Hepatocyte (in vitro differentiated cells): ENCODE results near the gene OR2T5. TPM values are rescaled to one million over a fixed set of nuclear protein-coding genes. Genes with fewer than 3 reads are reported as not detected.
"Not testable (repeated sequence)": the region's sequence is repeated elsewhere in the genome, so short reads cannot be mapped to it uniquely, and the experiment has no call there.

Experiments used
- DNase-seq: peaks from one replicate; pipeline ENCODE4 v3.0.0-alpha.2; 2016; ENCODE audit warnings: low spot score
- H2AFZ ChIP-seq: fragments of 200-600 bp; sonication (generic); 2 replicates; pipeline ENCODE4 v1.6.0; 2016; ENCODE audit warnings: antibody characterized with exemption, mild to moderate bottlenecking
- H3K27ac ChIP-seq: fragments of 200-600 bp; sonication (generic); 2 replicates; pipeline ENCODE4 v1.5.1; 2016; ENCODE audit warnings: mild to moderate bottlenecking
- H3K27me3 ChIP-seq: fragments of 200-600 bp; sonication (generic); 2 replicates; pipeline ENCODE4 v1.6.1; 2016
- H3K36me3 ChIP-seq: fragments of 200-600 bp; sonication (generic); replicated peaks from 2 replicates; pipeline ENCODE4 v1.5.1; 2016; ENCODE audit warnings: low read depth; ENCODE audit not compliant: insufficient read depth
- H3K4me1 ChIP-seq: fragments of 200-600 bp; sonication (generic); 2 replicates; pipeline ENCODE4 v1.5.1; 2016; ENCODE audit warnings: mild to moderate bottlenecking, moderate library complexity; ENCODE audit not compliant: insufficient read depth
- H3K4me2 ChIP-seq: fragments of 200-600 bp; sonication (generic); 2 replicates; pipeline ENCODE4 v1.6.0; 2016
- H3K4me3 ChIP-seq: fragments of 200-600 bp; sonication (generic); 2 replicates; pipeline ENCODE4 v1.5.1; 2016; ENCODE audit warnings: mild to moderate bottlenecking
- H3K79me2 ChIP-seq: fragments of 200-600 bp; sonication (generic); 2 replicates; pipeline ENCODE4 v1.6.0; 2017; ENCODE audit warnings: mild to moderate bottlenecking
- H3K9me2 ChIP-seq: fragments of 200-600 bp; sonication (generic); replicated peaks from 2 replicates; pipeline ENCODE4 v1.6.0; 2017; ENCODE audit warnings: mild to moderate bottlenecking; ENCODE audit not compliant: insufficient read depth
- H3K9me3 ChIP-seq: fragments of 200-600 bp; sonication (generic); 2 replicates; pipeline ENCODE4 v1.5.1; 2016; ENCODE audit warnings: low read depth, mild to moderate bottlenecking
- H4K20me1 ChIP-seq: fragments of 200-600 bp; sonication (generic); 2 replicates; pipeline ENCODE4 v1.6.0; 2016; ENCODE audit warnings: mild to moderate bottlenecking; ENCODE audit not compliant: insufficient read depth, poor library complexity, severe bottlenecking
- EZH2 ChIP-seq: fragments of 200-600 bp; sonication (generic); IDR thresholded peaks from 2 replicates; pipeline ENCODE4 v1.6.1; 2016; ENCODE audit warnings: antibody characterized with exemption, mild to moderate bottlenecking, borderline replicate concordance
- EZH2phosphoT487 ChIP-seq: fragments of 200-600 bp; sonication (generic); IDR thresholded peaks from one replicate; pipeline ENCODE4 v1.6.1; 2018; ENCODE audit warnings: antibody characterized with exemption, mild to moderate bottlenecking, low read depth, moderate library complexity; ENCODE audit not compliant: unreplicated experiment, severe bottlenecking
- WGBS: methylation state at CpG from one replicate; pipeline ENCODE4 v1.1.6; 2016; ENCODE audit warnings: low lambda C conversion rate; ENCODE audit errors: missing lambda C conversion rate; 5-methylcytosine and 5-hydroxymethylcytosine counted together
- polyA plus RNA-seq: library from polyadenylated mRNA; unstranded; fragments of >200 nt; fragmentation: Nextera tagmentation; extraction: Ambion mirVana; gene quantifications from 2 replicates; pipeline ENCODE4 v1.2.1, GENCODE V29; 2016
- total RNA-seq: library from RNA; depleted of rRNA; stranded (reverse); fragments of >200 nt; gene quantifications from 2 replicates; pipeline ENCODE4 v1.2.3, GENCODE V29; 2014
- TF ChIP-seq, protein P1 (sequence below): fragments of 200-600 bp; sonication (generic); IDR thresholded peaks from 2 replicates; pipeline ENCODE4 v1.5.1; 2016; ENCODE audit warnings: antibody characterized with exemption, mild to moderate bottlenecking; ENCODE audit not compliant: poor library complexity

The OR2T5 gene
- total and polyA plus RNA-seq, 2 experiments from 2014 or later: not detected

- H3K4me2 ChIP-seq, H3K79me2 ChIP-seq, H3K27ac ChIP-seq, H3K9me3 ChIP-seq, DNase-seq, H3K36me3 ChIP-seq, H3K4me1 ChIP-seq, H3K9me2 ChIP-seq, H3K4me3 ChIP-seq, H2AFZ ChIP-seq, H3K27me3 ChIP-seq, H4K20me1 ChIP-seq: not testable (repeated sequence)
- 30% methylated on average over 2 of the region's 5 CpGs for WGBS
Observed at GRCh38 chr1:248450466-248451145, 37.8 kb upstream of the OR2T5 start.

GRCh38 chr1:248453619-248454018, 34.8 kb upstream of the OR2T5 start:
- not testable (repeated sequence) for H3K4me2 ChIP-seq, H4K20me1 ChIP-seq, DNase-seq, H3K27ac ChIP-seq, H3K36me3 ChIP-seq, H3K9me2 ChIP-seq, H2AFZ ChIP-seq, H3K4me1 ChIP-seq, H3K27me3 ChIP-seq, H3K4me3 ChIP-seq, H3K79me2 ChIP-seq, H3K9me3 ChIP-seq
- 81% methylated on average over 7 of the region's 7 CpGs for WGBS

- WGBS: 68% methylated on average over 3 of the region's 4 CpGs
- H4K20me1 ChIP-seq, H3K36me3 ChIP-seq, H3K9me2 ChIP-seq, H3K79me2 ChIP-seq, H2AFZ ChIP-seq, DNase-seq, H3K4me2 ChIP-seq, H3K27me3 ChIP-seq, H3K9me3 ChIP-seq, H3K27ac ChIP-seq, H3K4me3 ChIP-seq, H3K4me1 ChIP-seq: not testable (repeated sequence)
Observed at GRCh38 chr1:248455045-248455444, 33.3 kb upstream of the OR2T5 start.

DNA sequence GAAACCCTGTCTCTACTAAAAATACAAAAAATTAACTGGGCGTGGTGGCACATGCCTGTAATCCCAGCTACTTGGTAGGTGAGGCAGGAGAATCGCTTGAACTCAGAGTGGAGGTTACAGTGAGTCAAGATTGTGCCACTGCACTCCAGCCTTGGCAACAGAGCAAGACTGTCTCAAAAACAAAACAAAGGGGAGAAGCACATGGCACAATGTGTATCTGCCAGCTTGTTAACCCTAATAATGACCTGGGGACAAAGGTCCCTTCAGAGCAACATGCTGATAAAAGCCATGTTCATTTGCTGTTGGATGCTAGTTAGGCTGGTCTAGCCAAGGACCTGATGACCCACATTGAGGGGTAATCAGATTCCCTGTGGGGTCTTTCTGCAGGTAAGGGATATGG, 31.8 kb upstream of the OR2T5 start:
- not testable (repeated sequence) for H4K20me1 ChIP-seq, H3K9me3 ChIP-seq, H3K79me2 ChIP-seq, H3K4me1 ChIP-seq, H3K27me3 ChIP-seq, H3K4me3 ChIP-seq, H3K36me3 ChIP-seq, H3K9me2 ChIP-seq, DNase-seq, H3K4me2 ChIP-seq, H3K27ac ChIP-seq, H2AFZ ChIP-seq
- no CpG with 5 or more reads among the region's 2 CpGs for WGBS

DNA sequence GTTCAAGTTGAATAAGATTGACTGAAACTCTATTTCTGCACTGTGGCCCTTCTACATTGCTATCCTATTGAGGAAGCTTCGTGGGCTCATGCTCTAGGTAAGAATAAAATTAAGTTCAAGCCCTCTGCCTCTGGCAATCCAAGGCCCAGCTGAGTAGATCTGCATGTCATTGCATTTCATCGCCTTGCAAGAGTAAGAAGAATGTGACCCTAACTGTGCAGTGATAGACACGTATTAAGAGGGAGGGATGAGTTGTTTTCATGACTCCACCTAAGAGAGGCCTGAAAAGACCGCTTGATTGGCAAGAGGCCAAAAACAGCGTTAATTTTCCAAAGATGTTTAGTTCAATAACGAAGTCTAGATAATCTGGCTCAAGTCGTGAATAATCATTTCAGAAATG, 29.3 kb upstream of the OR2T5 start:
- H2AFZ ChIP-seq, DNase-seq, H3K9me3 ChIP-seq, H3K4me1 ChIP-seq, H3K9me2 ChIP-seq, H3K79me2 ChIP-seq, H4K20me1 ChIP-seq, H3K4me2 ChIP-seq, H3K27me3 ChIP-seq, H3K27ac ChIP-seq, H3K4me3 ChIP-seq, H3K36me3 ChIP-seq: not testable (repeated sequence)
- WGBS: 40% methylated on average over 7 of the region's 7 CpGs

- Histone ChIP-seq H3K27ac (no peak overlapping the region), H3K4me3 (no peak overlapping the region), H3K4me1 (no peaks in the 10 kb centered on the region), H3K79me2 (no peaks in the 10 kb centered on the region), H3K4me2 (no peak overlapping the region), H3K27me3 (no peaks in the 10 kb centered on the region), H3K36me3 (no peaks in the 10 kb centered on the region), H2AFZ (no peak overlapping the region), H4K20me1 (no peaks in the 10 kb centered on the region), H3K9me2 (no peaks in the 10 kb centered on the region), H3K9me3 (no peaks in the 10 kb centered on the region)
- TF ChIP-seq, protein P1, sequence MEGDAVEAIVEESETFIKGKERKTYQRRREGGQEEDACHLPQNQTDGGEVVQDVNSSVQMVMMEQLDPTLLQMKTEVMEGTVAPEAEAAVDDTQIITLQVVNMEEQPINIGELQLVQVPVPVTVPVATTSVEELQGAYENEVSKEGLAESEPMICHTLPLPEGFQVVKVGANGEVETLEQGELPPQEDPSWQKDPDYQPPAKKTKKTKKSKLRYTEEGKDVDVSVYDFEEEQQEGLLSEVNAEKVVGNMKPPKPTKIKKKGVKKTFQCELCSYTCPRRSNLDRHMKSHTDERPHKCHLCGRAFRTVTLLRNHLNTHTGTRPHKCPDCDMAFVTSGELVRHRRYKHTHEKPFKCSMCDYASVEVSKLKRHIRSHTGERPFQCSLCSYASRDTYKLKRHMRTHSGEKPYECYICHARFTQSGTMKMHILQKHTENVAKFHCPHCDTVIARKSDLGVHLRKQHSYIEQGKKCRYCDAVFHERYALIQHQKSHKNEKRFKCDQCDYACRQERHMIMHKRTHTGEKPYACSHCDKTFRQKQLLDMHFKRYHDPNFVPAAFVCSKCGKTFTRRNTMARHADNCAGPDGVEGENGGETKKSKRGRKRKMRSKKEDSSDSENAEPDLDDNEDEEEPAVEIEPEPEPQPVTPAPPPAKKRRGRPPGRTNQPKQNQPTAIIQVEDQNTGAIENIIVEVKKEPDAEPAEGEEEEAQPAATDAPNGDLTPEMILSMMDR: no peak
- no peak for TF ChIP-seq EZH2phosphoT487
- TF ChIP-seq EZH2: no peak
- no peak for DNase-seq
- WGBS: 60% methylated on average over 4 of the region's 4 CpGs
Observed at GRCh38 chr1:248471154-248471553, 17.2 kb upstream of the OR2T5 start.

DNA sequence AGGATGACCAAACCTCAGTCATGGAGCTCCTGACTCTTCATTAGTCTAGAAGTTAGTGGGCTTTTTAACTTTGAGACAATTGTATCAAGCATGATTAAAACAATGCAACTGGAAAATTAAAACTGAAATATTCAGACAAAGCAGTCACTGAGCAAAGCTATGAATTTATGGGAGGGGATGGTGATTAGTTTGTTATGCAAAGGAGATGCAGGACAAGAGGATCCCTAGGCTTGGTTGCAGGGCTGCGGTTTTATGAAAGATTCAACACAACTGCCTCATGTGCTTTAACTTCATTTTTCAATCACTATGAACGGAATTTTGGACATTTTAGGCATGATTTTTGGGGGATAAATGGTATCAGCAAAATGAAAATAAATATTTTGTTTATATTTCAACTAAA, 16.3 kb upstream of the OR2T5 start:
- H3K9me3 ChIP-seq, H3K27me3 ChIP-seq, H3K4me1 ChIP-seq, H2AFZ ChIP-seq, H3K27ac ChIP-seq, H3K36me3 ChIP-seq, H3K4me2 ChIP-seq, H3K9me2 ChIP-seq, H4K20me1 ChIP-seq, H3K4me3 ChIP-seq, H3K79me2 ChIP-seq, DNase-seq: not testable (repeated sequence)
- WGBS: 40% methylated on average over 2 of the region's 2 CpGs

GRCh38 chr1:248473051-248473450, 15.3 kb upstream of the OR2T5 start, which contains the start of gene OR2T3:
Gene OR2T3, plus strand, starts transcription at chr1:248473351. Its CDS starts 0 bp downstream, at chr1:248473351.
- not testable (repeated sequence) for H3K4me3 ChIP-seq, H3K79me2 ChIP-seq, H4K20me1 ChIP-seq, H2AFZ ChIP-seq, H3K9me3 ChIP-seq, H3K4me1 ChIP-seq, H3K4me2 ChIP-seq, H3K36me3 ChIP-seq, H3K9me2 ChIP-seq, DNase-seq, H3K27ac ChIP-seq, H3K27me3 ChIP-seq
- WGBS: 61% methylated on average over 2 of the region's 2 CpGs
